ENCODE results near the gene LTC4S. TPM values are rescaled to one million over a fixed set of nuclear protein-coding genes. Genes with fewer than 3 reads are reported as not detected.
"Not testable (repeated sequence)": the region's sequence is repeated elsewhere in the genome, so short reads cannot be mapped to it uniquely, and the experiment has no call there.

LTC4S gene
- 0.81 and 0.87 TPM in 2 replicates for total RNA-seq (2014; rRNA removed; shearing (Covaris generic))
- 0.99 TPM in 1 of 2 replicates, not detected in the other for polyA plus RNA-seq (2014; cell fraction: nucleus; rRNA removed)

- no peak for DNase-seq (ENCODE audit: extremely low read depth, low read depth)
Observed at GRCh38 chr5:179793468-179794139, at the start of gene LTC4S. LTC4S (plus strand) TSS chr5:179793986; CDS start chr5:179794081, 95 bp downstream.

- DNase-seq (ENCODE audit: extremely low read depth, low read depth): not testable (repeated sequence)
Observed at GRCh38 chr5:179744106-179744505, 49.7 kb upstream of the LTC4S start.

GRCh38 chr5:179746872-179747271 lies 46.9 kb upstream of the LTC4S start:
- no peak for DNase-seq (ENCODE audit: extremely low read depth, low read depth)

GRCh38 chr5:179747811-179748210 lies 46.0 kb upstream of the LTC4S start:
- DNase-seq (ENCODE audit: extremely low read depth, low read depth): no peak

- no peak for DNase-seq (ENCODE audit: extremely low read depth, low read depth)
Observed at GRCh38 chr5:179749857-179750508, 43.8 kb upstream of the LTC4S start.

GRCh38 chr5:179753971-179754370 lies 39.8 kb upstream of the LTC4S start:
- DNase-seq (ENCODE audit: extremely low read depth, low read depth): no peak

- DNase-seq (ENCODE audit: extremely low read depth, low read depth): no peak
Observed at GRCh38 chr5:179755022-179755421, 38.8 kb upstream of the LTC4S start.

- no peak for DNase-seq (ENCODE audit: extremely low read depth, low read depth)
Observed at GRCh38 chr5:179758955-179759354, 34.8 kb upstream of the LTC4S start.

- DNase-seq (ENCODE audit: extremely low read depth, low read depth): no peak
Observed at GRCh38 chr5:179759581-179760551, 33.9 kb upstream of the LTC4S start.

GRCh38 chr5:179762079-179762780 lies 31.6 kb upstream of the LTC4S start:
- no peak for DNase-seq (ENCODE audit: extremely low read depth, low read depth)

- DNase-seq (ENCODE audit: extremely low read depth, low read depth): peak; percentile 5
Observed at GRCh38 chr5:179762781-179763176, 31.0 kb upstream of the LTC4S start.

GRCh38 chr5:179763215-179763945 lies 30.4 kb upstream of the LTC4S start:
- DNase-seq (ENCODE audit: extremely low read depth, low read depth): peak; percentile 61

- DNase-seq (ENCODE audit: extremely low read depth, low read depth): no peak
Observed at GRCh38 chr5:179764056-179764455, 29.7 kb upstream of the LTC4S start.

GRCh38 chr5:179765400-179765799 lies 28.4 kb upstream of the LTC4S start:
- DNase-seq (ENCODE audit: extremely low read depth, low read depth): no peak

GRCh38 chr5:179766021-179766725 lies 27.6 kb upstream of the LTC4S start:
- no peak for DNase-seq (ENCODE audit: extremely low read depth, low read depth)

GRCh38 chr5:179766726-179767455 lies 26.9 kb upstream of the LTC4S start:
- no peak for DNase-seq (ENCODE audit: extremely low read depth, low read depth)

GRCh38 chr5:179767496-179768100 lies 26.2 kb upstream of the LTC4S start:
- DNase-seq (ENCODE audit: extremely low read depth, low read depth): no peak
